NCI-H1694 (cell line): Measurements from ENCODE around the gene PRPF31.
A peak's percentile ranks its signal among the peaks of the same experiment; 100 is the strongest.
"Not testable (repeated sequence)": the region's sequence is repeated elsewhere in the genome, so short reads cannot be mapped to it uniquely, and the experiment has no call there.

ENCODE experiments used
- DNase-seq: peaks from one replicate; lab custom pipeline; 2025; lab: John Stamatoyannopoulos, UW

PRPF31 gene

DNA sequence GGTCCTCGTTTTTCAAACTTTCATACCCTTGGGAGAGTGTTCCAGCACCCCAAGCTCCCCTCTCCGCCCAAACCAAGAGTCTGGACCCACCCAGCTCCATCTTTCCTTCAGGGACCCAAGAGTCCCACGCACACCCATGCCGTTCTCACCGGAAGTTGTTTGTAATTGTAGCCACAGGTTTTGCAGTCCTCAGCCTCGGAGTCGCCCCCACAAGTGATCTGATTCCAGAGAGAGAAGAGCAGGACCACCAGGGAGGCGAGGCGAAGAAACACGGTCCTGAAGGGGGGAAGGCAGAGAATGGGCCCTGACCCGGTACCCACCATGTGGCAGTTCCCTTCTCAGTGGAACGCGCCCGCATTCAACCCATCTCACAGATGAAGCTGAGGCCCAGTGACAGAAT, 47.3 kb downstream of the PRPF31 start:
- no peak for DNase-seq

DNA sequence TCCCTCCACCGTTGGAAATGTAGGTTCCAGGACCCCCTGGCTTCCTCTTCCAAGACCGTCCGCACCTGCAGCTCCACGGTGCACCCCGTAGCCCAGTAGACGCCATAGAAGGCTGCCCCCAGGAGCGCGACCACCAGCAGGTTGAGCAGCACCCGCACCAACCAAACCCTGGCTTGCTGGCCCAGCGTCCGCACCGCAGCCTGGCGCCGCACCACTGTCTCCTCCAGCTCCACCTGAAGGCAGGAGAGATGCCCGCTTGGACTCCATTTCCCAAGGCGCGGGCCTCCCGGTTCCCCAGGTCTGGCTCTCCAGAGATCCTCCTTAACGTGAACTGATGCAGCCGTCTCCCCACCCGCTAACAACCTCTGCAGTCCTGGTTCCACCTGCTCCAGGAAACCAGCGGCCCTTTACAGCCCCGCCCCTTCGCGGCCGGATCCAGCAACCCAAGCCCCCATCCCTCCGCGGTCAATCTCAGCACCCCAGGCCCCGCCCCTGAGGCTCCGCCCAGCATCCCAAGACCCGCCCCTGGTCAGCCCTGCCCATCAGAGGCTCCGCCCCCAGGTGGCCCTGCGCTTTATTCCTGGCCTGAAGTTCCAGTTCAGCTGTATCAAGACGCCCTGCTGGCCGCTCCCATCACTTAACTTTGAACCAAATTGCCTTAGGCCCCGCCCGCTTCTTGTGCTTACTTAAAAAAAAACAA, 49.0 kb downstream of the PRPF31 start:
- no peak for DNase-seq

DNA sequence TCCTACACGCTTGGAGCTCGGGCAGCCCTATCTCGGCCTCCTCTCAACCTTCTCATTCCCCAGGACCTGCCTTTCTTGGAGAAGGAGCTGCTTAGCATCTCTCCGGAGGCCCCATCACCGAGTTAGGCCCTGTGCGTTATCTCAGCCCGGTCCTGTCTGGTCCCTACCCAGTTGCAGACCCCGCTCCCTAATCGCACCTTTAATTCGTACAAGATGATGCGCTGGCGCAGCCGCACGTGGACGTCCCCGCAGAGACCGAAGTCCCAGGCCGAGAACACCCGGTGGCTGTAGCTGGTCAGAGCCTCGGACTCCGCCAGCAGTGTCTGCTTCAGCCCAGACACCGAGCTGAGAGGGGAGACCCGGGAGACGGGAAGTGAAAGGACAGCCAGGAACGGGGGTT, 49.7 kb downstream of the PRPF31 start:
- no peak for DNase-seq

DNA sequence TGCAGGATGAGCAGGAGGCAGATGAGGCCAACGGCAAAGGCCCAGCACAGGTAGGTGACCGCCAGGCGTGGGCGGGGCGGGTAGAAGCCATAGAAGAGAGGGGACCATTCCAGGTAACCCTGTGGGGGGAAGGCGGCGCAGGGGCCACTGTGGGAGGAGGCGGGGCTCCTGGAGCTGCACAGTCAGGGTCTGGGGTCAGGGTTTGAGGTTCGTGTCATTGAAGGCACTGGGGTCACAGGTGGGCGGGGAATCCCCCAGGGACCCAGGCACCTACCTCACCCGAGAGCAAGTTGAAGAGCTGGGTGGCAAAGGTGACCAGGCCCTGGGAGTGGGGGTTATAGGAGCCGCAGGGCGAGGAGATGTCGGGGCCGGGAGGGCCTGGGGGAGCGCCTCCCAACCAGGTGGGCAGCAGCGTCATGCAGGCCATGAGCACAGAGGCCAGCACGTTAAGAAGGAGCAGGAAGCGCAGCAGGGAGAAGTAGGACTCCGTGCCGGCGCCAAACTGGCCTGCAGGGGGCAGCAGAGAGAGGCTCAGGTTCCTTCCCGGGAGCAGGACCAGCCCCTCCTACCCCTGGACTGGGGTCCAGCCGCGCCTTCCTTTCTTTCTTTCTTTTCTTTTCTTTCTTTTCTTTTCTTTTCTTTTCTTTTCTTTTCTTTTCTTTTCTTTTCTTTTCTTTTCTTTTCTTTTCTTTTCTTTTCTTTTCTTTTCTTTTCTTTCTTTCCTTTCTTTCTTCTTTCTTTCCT, 52.8 kb downstream of the PRPF31 start:
- DNase-seq: peak; percentile 84

DNA sequence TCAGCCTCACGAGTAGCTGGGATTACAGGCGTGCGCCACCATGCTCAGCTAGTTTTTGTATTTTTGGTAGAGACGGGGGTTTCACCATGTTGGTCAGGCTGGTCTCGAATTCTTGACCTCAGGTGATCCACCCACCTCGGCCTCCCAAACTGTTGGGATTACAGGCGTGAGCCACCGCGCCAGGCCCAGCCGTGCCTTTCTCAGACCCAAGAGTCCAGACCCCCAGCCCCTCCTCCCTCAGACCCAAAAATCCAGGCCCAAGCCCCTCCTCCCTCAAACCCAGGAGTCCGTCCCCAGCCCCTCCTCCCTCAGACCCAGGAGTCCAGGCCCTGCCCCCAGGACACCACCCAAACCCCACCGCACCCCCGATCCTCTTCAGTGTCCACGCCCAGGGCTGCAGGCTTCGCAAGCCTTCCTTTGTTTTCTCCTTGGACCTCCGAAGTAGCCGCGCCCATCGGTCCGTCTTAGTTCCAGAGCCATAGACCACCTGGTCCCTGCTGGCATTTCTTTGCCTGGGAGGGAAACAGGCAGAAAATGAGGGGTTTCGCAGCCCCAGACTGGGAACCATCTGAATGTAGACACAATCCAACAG, 53.7 kb downstream of the PRPF31 start:
- DNase-seq: no peak

- DNase-seq: not testable (repeated sequence)
These were observed 56.3 kb downstream of the PRPF31 start for GRCh38 chr19:54171736-54172431.

- no peak for DNase-seq
These were observed 57.2 kb downstream of the PRPF31 start, which contains the start of gene TMC4 for GRCh38 chr19:54172471-54173358. Gene TMC4, minus strand, starts transcription at chr19:54173160. Its CDS starts 43 bp downstream, at chr19:54173117.

GRCh38 chr19:54173359-54173699, 57.8 kb downstream of the PRPF31 start:
- no peak for DNase-seq

GRCh38 chr19:54173951-54174834, 58.6 kb downstream of the PRPF31 start:
- no peak for DNase-seq

DNA sequence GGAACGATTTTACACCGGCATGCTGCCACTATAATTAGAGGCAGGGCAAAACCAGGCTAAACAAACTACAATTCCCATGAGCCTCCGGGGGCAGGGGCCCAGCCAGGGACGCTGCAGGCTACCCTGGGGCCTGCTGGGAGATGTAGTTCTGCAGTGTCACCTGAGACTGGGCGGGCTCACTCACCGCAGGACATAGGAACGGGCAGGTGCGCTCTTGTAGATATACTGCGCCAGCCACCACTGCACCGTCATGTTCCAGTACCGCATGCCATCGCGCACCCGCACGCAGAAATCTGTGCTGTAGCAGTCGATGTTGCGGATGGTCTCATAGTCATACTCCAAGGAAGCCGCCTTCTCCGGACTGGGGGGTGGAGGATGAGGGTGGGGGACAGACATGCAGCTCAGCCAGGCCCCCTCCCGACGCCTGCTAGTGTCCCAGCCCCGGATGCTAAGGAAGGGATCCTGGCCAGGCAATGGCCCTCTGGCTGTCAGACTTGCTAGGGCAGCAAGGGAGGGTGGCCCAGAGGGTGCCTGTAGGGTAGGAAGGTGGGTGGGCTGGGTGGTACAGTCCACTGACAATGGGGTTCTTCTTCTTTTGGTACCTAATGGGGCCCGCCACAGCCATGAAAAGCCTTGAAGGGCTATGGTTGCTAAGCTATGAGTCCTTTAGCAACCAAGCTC, 63.2 kb downstream of the PRPF31 start:
- DNase-seq: no peak

GRCh38 chr19:54179262-54179852, 63.8 kb downstream of the PRPF31 start:
- DNase-seq: no peak

- no peak for DNase-seq
These were observed 64.4 kb downstream of the PRPF31 start for GRCh38 chr19:54179921-54180461.

DNA sequence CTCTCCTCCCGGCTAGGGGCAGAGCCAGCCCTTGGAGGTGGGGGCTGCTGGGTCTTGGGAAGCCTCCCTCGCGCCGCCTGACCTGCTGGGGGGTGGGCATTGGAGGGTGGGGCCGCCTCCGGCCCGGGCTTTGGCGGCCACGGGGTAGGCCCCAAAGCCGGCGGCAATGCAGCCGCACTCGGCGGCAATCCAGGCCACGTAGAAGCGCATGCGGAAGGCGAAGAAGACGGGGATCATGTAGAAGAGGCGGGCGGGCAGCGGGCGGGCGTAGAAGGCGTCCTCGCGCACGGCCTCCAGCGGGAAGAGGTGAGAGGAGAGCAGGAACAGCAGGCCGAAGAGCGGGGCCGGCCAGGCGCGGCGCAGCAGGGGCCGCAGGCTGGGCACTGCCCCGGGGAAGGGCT, 65.1 kb downstream of the PRPF31 start:
- DNase-seq: no peak
